Left ventricle myocardium inferior (tissue), 1 donor: ENCODE data around the gene COQ9. TPM values are rescaled to one million over a fixed set of nuclear protein-coding genes. Genes with fewer than 3 reads are reported as not detected.

Source experiments
- DNase-seq: peaks from one replicate; pipeline ENCODE4 v3.0.0-alpha.2; 2020
- H3K27ac ChIP-seq: fragments of 200-600 bp; replicated peaks from 2 replicates; pipeline ENCODE4 v1.8.0; 2021
- H3K27me3 ChIP-seq: fragments of 200-600 bp; 2 replicates; pipeline ENCODE4 v1.8.0; 2021; ENCODE audit warnings: low read depth
- H3K36me3 ChIP-seq: fragments of 200-600 bp; 2 replicates; pipeline ENCODE4 v1.8.0; 2021
- H3K4me1 ChIP-seq: fragments of 200-600 bp; 2 replicates; pipeline ENCODE4 v1.8.0; 2021
- H3K4me3 ChIP-seq: fragments of 200-600 bp; 2 replicates; pipeline ENCODE4 v1.8.0; 2021; ENCODE audit warnings: mild to moderate bottlenecking, moderate library complexity
- H3K9me3 ChIP-seq: fragments of 200-600 bp; replicated peaks from 2 replicates; pipeline ENCODE4 v1.8.0; 2021
- intact Hi-C: fragments of 100-400 bp; cut with micrococcal nuclease; formaldehyde crosslinking; loops from one replicate; pipeline ENCODE4 v1.11.0; 2022
- total RNA-seq: library from RNA; stranded (reverse); fragmentation: NEBNext Ultra II Directional; extraction: Animal tissue kit (Norgen Biotek cat#: 25700); gene quantifications from one replicate; pipeline ENCODE4 v1.2.1, GENCODE V29; 2021
- TF ChIP-seq, protein P1 (sequence below): fragments of 200-600 bp; IDR thresholded peaks from 2 replicates; pipeline ENCODE4 v1.8.0; 2021; ENCODE audit warnings: antibody characterized with exemption, mild to moderate bottlenecking, borderline replicate concordance
- donor health status: DM: no; HTN: yes; CAD: no; lungs with severe emphysema.

COQ9 gene
- total RNA-seq, 1 donor from 2014 or later = 234 TPM

DNA sequence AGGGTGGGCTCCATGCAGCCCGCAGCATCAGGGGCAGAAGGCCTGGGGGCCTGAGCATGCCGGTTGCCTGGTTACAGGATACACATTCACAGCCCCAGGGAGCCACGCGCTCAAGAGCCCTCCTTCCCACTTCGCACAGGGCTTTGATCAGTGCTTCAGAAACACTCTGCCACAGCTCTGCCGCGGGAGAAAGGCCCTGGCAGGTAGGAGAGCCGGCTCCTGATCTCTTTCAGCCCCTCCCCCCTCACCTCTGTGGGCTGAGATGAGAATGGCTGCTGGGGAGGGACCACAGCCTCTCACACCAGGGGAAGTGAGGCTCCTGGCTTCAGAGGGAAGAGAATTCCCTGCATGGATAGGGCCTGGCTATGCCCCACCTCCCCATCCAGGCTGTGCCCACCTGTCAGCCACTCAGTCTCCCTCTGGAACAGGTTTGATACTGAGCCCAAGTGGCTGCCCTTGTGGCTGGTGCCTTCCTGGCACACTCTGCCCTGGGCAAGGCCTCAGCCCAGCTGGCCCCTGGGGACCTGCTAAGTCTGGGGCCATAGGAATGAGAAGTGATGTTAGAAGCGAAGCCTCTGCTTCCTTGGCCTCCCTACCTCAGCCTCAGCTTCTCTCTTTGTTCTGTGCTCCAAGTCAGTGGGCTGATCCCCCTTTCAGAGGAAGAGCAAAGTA lies 30.4 kb downstream of the COQ9 start:
- H3K4me3 ChIP-seq = no peak overlapping the region
- intact Hi-C loops = no loop called here
- TF ChIP-seq, protein P1, sequence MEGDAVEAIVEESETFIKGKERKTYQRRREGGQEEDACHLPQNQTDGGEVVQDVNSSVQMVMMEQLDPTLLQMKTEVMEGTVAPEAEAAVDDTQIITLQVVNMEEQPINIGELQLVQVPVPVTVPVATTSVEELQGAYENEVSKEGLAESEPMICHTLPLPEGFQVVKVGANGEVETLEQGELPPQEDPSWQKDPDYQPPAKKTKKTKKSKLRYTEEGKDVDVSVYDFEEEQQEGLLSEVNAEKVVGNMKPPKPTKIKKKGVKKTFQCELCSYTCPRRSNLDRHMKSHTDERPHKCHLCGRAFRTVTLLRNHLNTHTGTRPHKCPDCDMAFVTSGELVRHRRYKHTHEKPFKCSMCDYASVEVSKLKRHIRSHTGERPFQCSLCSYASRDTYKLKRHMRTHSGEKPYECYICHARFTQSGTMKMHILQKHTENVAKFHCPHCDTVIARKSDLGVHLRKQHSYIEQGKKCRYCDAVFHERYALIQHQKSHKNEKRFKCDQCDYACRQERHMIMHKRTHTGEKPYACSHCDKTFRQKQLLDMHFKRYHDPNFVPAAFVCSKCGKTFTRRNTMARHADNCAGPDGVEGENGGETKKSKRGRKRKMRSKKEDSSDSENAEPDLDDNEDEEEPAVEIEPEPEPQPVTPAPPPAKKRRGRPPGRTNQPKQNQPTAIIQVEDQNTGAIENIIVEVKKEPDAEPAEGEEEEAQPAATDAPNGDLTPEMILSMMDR = no peak
- peaks cover 57% of the 10 kb centered on the region for H3K4me1 ChIP-seq
- H3K36me3 ChIP-seq = peaks cover 20% of the 10 kb centered on the region
- DNase-seq = no peak
- no peaks in the 10 kb centered on the region for H3K9me3 ChIP-seq
- H3K27ac ChIP-seq = no peak overlapping the region
- H3K27me3 ChIP-seq = no peaks in the 10 kb centered on the region

DNA sequence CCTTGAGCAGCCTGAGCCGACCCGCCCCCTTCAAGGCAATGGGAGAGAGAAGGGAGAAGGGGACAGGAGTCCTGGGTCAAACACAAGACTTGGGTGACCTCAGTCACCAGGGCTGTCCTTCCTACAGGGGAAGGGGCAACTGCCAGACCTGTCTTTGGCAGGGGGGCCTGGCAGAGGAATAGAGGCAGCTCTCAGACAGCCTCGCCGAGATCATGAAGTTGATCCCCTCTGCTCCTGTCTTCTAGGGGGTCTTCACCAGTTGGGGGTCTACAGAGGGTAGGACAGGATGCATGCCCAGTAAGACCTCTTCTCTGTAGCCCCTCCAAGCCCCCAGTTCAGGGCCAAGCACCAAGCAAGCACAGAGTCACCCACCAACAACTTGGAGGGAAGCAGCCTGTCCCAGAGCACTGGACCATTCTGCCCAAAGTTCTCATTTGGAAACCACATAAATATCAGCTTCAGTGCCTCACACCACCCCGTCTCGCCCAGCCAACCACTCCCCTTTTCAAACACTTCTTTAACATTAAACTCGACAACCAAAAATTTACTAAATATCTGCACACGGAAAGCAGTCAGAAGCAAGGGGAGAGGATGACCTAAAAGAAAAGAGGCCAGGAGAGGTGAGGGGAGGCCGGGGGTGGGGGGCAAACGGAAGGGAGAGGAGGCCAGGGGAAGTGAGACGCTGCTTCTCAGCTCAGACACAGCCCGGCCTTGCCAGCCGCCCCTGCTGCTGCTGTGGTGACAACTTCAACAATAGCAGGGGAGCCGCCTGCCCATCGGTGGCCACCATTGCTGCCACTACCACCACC lies 31.3 kb downstream of the COQ9 start:
- H3K36me3 ChIP-seq = peaks cover 11% of the 10 kb centered on the region
- H3K9me3 ChIP-seq = no peaks in the 10 kb centered on the region
- H3K4me3 ChIP-seq = peak overlapping the region; percentile 69
- TF ChIP-seq, protein P1 = no peak
- peak overlapping the region; percentile 77 for H3K27ac ChIP-seq
- DNase-seq = no peak
- H3K4me1 ChIP-seq = peaks cover 52% of the 10 kb centered on the region
- intact Hi-C loops = no loop called here
- H3K27me3 ChIP-seq = no peaks in the 10 kb centered on the region

DNA sequence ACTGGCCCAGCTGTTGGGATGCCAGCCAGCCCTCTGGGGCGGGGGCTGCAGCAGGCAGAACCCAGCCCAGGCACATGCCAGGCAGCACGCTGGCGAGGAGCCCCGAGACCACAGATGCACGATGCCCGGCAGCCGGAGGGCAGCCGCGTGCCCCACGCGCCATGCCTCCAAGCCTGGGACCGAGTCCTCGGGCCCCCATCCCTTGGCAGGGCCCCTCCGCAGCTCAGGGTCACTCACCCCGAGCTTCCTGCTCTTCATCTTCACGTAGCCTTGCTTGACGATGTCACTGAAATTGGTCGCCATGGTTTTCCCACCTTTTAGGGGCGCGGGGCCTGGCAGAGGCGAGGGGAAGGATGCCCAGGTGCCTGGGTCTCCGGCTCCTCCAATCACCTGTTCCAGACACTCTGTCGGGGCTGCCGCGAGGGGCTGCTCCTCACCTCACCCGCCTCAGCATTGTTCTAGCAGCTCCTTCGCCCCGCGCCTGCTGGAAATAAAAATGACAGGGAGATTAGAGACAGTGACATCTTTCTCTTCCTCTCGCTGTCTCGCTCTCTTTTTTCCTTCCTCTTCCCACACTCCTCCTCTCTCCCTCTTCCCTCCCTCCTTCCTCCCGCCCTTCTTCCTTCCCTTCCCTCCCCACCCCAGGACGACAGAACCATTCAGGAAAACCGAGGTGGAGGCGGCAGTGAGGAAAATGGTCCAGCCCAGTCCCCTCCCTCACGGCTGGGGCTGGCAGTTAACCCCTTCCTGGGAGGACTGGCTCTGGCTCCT lies 32.1 kb downstream of the COQ9 start:
- TF ChIP-seq, protein P1 = no peak
- H3K9me3 ChIP-seq = no peaks in the 10 kb centered on the region
- intact Hi-C loops = no loop called here
- H3K27ac ChIP-seq = peak overlapping the region; percentile 77
- H3K4me1 ChIP-seq = peaks cover 54% of the 10 kb centered on the region
- DNase-seq = peak; percentile 58
- no peaks in the 10 kb centered on the region for H3K27me3 ChIP-seq
- peak overlapping the region; percentile 69 for H3K4me3 ChIP-seq
- peaks cover 4% of the 10 kb centered on the region for H3K36me3 ChIP-seq

DNA sequence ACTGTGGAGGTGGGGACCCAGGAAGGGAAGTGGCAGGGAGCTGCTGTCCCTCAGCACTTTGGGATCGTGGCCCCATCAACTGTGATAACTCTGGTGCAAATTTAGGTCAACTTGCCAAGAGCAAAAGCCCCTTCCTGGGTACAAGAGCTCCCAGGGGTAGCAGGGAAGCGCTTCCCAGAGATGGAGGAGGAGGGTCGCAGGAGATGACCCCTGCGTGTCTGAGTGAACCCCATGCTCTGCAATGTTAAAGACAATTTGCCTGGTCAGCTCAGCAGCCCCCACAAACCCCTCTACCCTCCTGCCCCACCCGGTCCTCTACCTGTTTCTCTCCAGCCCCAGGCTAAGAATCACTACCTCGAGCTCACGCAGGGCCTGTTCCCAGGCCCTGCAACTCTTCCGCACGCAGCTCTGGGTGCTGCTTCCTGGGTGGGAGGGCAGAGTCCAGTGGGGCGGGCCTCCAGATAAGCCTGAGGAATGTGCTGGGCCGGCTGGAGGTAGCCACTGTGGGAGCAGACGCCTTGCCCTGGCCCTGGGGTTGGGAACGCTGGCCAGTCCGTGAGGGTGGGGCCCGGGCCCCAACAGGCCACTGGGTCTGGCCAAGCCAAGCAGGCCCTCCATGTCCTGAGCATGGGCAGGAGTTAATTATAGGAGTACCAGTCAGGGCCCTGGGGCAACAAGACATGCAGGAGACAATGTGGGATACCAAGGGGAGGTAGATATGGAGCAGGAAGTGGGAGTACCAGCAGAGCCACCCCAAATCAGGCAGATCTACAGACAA lies 32.9 kb downstream of the COQ9 start:
- peak overlapping the region; percentile 69 for H3K4me3 ChIP-seq
- intact Hi-C loops = no loop called here
- DNase-seq = peak; percentile 63
- TF ChIP-seq, protein P1 = no peak
- no peaks in the 10 kb centered on the region for H3K9me3 ChIP-seq
- H3K4me1 ChIP-seq = peaks cover 62% of the 10 kb centered on the region
- no peaks in the 10 kb centered on the region for H3K27me3 ChIP-seq
- H3K36me3 ChIP-seq = no peaks in the 10 kb centered on the region
- peak overlapping the region; percentile 77 for H3K27ac ChIP-seq

DNA sequence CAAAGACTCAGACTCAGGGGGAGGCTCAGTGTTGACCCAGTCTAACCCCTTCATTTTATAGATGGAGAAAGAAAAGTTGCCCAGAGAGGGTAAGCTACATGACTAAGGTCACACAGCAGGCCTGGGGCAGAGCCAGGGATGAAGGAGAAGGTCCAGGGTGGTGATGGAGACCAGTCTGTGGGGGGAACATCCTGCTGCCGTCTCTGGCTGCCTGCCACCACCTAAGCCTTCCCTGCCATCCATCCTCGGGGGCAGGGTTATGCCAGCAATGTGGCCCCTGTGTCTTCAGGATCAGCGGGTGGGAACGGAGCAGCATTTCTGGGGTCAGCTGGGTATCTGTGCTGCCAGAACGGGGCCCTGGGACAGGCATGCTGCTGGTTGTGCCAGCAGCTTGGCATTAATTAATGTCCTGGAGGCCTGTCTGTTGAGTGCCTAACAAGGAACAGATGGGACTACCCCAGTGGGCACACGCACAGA lies 33.5 kb downstream of the COQ9 start:
- Histone ChIP-seq H3K4me3 (peak overlapping the region; percentile 69), H3K27ac (peak overlapping the region; percentile 77), H3K4me1 (peaks cover 67% of the 10 kb centered on the region), H3K27me3 (no peaks in the 10 kb centered on the region), H3K36me3 (no peaks in the 10 kb centered on the region), H3K9me3 (no peaks in the 10 kb centered on the region)
- DNase-seq = no peak
- intact Hi-C loops = no loop called here
- TF ChIP-seq, protein P1 = no peak
